Measurements from ENCODE around the gene SLC25A13. TPM values are rescaled to one million over a fixed set of nuclear protein-coding genes. Genes with fewer than 3 reads are reported as not detected.

SLC25A13 gene
- total and polyA plus RNA-seq, 4 donors: 7.7 to 29.8 (median 13.8) TPM

DNA sequence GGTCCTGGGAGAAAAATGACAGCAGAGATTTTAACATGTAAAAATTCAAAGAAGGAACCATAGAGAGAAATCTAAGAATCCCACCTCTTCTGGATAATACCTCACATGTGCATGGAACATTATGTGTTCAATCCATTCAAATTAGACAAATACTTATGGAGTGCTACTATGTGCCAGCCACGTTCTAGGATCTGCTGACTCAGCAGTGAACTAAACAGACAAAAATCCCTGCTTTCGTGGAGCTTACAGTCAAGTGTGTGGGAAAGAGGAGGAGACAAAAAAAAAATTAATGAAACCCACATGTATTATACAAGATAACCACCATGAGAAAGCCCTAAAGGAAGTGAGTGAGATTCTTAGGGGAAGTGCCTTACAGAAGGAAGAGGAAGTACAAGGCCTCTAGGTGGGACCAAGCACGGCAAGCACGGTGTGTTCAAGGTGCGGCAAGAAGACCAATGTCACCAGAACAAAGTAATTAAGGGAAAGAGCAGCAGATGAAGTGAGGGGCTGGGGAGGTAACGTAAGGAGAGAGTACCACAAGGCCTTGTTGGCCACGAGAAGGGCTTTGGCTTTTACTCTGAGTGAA is 71.0 kb downstream of the SLC25A13 start:
- Histone ChIP-seq H3K4me3 (ENCODE audit: low read length in 2 of 2) (no peak overlapping the region), H3K27me3 (ENCODE audit: control insufficient read depth in 1 of 2, insufficient read depth in 2 of 2, low read length in 1 of 2) (no peaks in the 10 kb centered on the region)
- intact Hi-C loops (cut with DNase I): no loop called here

DNA sequence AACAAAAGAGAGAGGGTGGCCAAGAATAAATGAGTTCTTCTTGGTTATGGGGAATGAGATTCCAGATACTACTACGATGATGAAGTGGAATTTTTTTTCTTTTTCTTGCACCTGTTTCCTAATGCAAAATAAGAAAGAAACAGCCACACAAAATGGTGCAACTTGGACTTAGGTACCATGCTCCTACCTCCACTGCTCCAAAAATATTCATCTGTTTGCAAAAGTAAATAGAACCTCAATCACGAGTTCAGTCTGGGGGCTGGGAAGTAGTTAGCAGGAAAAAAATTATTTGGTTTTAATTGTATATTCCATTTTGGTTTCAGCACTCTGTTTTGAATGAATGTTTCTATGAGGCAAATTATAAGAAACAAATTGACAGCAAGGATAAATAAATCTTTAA is 73.5 kb downstream of the SLC25A13 start:
- no peaks in the 10 kb centered on the region for H3K27me3 ChIP-seq (ENCODE audit: control insufficient read depth in 1 of 2, insufficient read depth in 2 of 2, low read length in 1 of 2)
- DNase-seq (no peak), ATAC-seq (ENCODE audit: low FRiP score) (no peak)
- intact Hi-C loops (cut with DNase I): no loop called here
- H3K27ac ChIP-seq (ENCODE audit: low read depth in 1 of 2, low read length in 2 of 2): no peak overlapping the region
- H3K9me3 ChIP-seq (ENCODE audit: control insufficient read depth, low read length): no peaks in the 10 kb centered on the region
- H3K36me3 ChIP-seq (ENCODE audit: control insufficient read depth in 1 of 2, insufficient read depth in 2 of 2, low read length in 1 of 2): peaks cover 0 to 3% of the 10 kb centered on the region in 2 donors
- H3K4me1 ChIP-seq (ENCODE audit: control insufficient read depth in 1 of 2, insufficient read depth in 2 of 2, low read length in 2 of 2): no peaks in the 10 kb centered on the region
- no peak overlapping the region for H3K4me3 ChIP-seq (ENCODE audit: low read length in 2 of 2)
- WGBS, 2 donors: 71 to 74% methylated on average over 2 of the region's 2 CpGs

More for the DNA sequence above, 71.0 kb downstream of the SLC25A13 start:
- DNase-seq (no peak), ATAC-seq (ENCODE audit: low FRiP score) (no peak)
- no peaks in the 10 kb centered on the region for H3K4me1 ChIP-seq (ENCODE audit: control insufficient read depth in 1 of 2, insufficient read depth in 2 of 2, low read length in 2 of 2)
- no peak overlapping the region for H3K27ac ChIP-seq (ENCODE audit: low read depth in 1 of 2, low read length in 2 of 2)
- WGBS, 2 donors: 76 to 77% methylated on average over 7 of the region's 7 CpGs
- H3K36me3 ChIP-seq (ENCODE audit: control insufficient read depth in 1 of 2, insufficient read depth in 2 of 2, low read length in 1 of 2): peaks cover 0 to 3% of the 10 kb centered on the region in 2 donors
- H3K9me3 ChIP-seq (ENCODE audit: control insufficient read depth, low read length): no peaks in the 10 kb centered on the region

DNA sequence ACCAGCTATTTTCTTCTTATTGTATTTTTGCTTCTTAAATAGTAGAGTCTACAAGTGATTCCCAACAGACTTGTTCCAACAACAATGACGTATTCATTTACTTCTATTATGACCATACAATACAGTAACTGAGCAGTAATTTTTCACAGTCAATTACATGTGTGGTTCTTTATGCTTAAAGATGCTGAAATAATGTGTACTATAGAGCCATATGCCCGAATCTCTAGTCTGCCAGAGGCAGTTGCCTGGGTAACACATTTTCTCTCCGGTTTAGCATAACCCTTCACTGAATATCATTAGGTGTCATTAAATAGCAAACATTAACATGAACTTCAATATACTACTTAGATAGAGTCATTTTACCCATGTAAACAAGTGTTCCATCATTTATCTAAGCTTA is 75.0 kb downstream of the SLC25A13 start:
- Histone ChIP-seq H3K9me3 (ENCODE audit: control insufficient read depth, low read length) (no peaks in the 10 kb centered on the region), H3K4me3 (ENCODE audit: low read length in 2 of 2) (no peak overlapping the region), H3K36me3 (ENCODE audit: control insufficient read depth in 1 of 2, insufficient read depth in 2 of 2, low read length in 1 of 2) (peaks cover 0 to 3% of the 10 kb centered on the region in 2 donors), H3K27ac (ENCODE audit: low read depth in 1 of 2, low read length in 2 of 2) (no peak overlapping the region), H3K27me3 (ENCODE audit: control insufficient read depth in 1 of 2, insufficient read depth in 2 of 2, low read length in 1 of 2) (no peaks in the 10 kb centered on the region), H3K4me1 (ENCODE audit: control insufficient read depth in 1 of 2, insufficient read depth in 2 of 2, low read length in 2 of 2) (no peaks in the 10 kb centered on the region)
- DNase-seq (no peak), ATAC-seq (ENCODE audit: low FRiP score) (no peak)
- intact Hi-C loops (cut with DNase I): no loop called here
- WGBS, 2 donors: 64 to 68% methylated on average over 3 of the region's 3 CpGs

DNA sequence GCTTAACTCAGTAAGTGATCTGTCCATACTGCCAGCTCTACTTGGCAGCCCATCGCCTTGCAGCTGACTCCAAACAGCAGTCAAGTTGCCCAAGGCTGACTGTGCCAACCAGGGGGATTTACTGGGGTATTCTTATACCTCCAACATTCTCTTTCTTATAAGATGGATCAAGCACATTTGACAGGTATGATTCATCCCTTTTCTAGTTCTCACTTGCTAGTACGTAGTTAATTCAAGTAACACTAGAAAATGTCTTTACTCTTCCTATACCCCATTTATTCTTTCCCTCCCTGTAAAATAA is 77.0 kb downstream of the SLC25A13 start:
- no peaks in the 10 kb centered on the region for H3K9me3 ChIP-seq (ENCODE audit: control insufficient read depth, low read length)
- WGBS, 2 donors: 62 to 80% methylated on average over 2 of the region's 2 CpGs
- H3K27ac ChIP-seq (ENCODE audit: low read depth in 1 of 2, low read length in 2 of 2): no peak overlapping the region
- DNase-seq (no peak), ATAC-seq (ENCODE audit: low FRiP score) (no peak)
- no peaks in the 10 kb centered on the region for H3K4me1 ChIP-seq (ENCODE audit: control insufficient read depth in 1 of 2, insufficient read depth in 2 of 2, low read length in 2 of 2)
- H3K36me3 ChIP-seq (ENCODE audit: control insufficient read depth in 1 of 2, insufficient read depth in 2 of 2, low read length in 1 of 2): no peaks in the 10 kb centered on the region
- no peaks in the 10 kb centered on the region for H3K27me3 ChIP-seq (ENCODE audit: control insufficient read depth in 1 of 2, insufficient read depth in 2 of 2, low read length in 1 of 2)
- no peak overlapping the region for H3K4me3 ChIP-seq (ENCODE audit: low read length in 2 of 2)
- intact Hi-C loops (cut with DNase I): no loop called here

DNA sequence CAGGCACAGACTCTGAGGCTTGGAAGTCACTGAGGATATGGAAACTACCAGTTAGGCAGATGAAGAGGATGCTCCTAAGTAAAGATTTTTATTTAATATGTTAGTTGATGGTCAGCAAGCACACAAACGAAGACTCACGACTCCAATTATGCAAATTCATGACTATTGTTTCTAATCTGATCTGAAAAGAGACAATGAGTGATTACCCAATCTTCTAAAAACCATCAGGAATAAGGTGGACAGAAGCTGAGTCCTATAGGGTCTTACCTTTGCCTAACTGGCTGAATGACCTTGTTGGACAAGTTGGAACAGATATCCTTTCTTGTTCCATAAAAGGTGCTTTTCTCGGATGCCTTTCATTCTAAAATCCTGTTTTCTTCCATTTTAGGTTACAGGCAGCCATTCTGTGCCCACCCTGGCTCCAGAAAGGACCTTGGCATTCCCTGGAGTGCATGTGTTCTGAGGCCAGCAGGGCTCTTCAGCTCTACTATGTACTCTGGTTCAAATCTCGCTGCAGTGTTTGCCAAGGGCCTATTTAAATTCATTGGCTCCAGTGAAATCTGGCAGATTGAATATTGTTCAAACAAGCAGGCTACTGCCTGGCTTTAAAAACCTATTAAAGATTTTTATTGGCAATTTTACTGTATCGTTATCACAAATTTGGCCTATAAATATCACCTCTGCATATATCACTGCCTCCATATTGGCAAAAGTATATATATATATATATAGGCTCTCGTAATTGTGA is 77.5 kb downstream of the SLC25A13 start:
- Histone ChIP-seq H3K9me3 (ENCODE audit: control insufficient read depth, low read length) (no peaks in the 10 kb centered on the region), H3K4me3 (ENCODE audit: low read length in 2 of 2) (no peak overlapping the region), H3K27ac (ENCODE audit: low read depth in 1 of 2, low read length in 2 of 2) (no peak overlapping the region), H3K4me1 (ENCODE audit: control insufficient read depth in 1 of 2, insufficient read depth in 2 of 2, low read length in 2 of 2) (no peaks in the 10 kb centered on the region), H3K27me3 (ENCODE audit: control insufficient read depth in 1 of 2, insufficient read depth in 2 of 2, low read length in 1 of 2) (no peaks in the 10 kb centered on the region), H3K36me3 (ENCODE audit: control insufficient read depth in 1 of 2, insufficient read depth in 2 of 2, low read length in 1 of 2) (no peaks in the 10 kb centered on the region)
- WGBS, 2 donors: 64 to 72% methylated on average over 6 of the region's 6 CpGs
- ATAC-seq (ENCODE audit: low FRiP score): no peak
- DNase-seq: no peak
- intact Hi-C loops (cut with DNase I): no loop called here

DNA sequence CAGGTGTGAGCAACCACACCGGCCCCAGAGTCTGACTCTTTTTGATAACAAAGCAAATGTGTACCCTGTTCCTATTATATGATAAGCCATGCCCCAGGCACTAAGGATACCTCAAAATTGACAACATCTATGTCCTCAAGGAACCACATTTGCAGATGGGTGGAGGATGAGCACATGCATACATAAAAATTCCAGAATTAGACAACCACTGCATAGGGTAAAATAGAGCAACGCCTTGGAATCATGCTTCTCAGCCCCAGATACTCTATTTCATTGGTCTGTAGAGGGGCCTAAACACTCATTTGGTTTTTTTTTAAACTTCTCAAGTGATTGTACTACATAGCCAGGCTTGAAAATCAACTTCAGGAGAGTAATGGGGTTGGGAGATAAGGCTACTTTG is 78.7 kb downstream of the SLC25A13 start:
- Histone ChIP-seq H3K27me3 (ENCODE audit: control insufficient read depth in 1 of 2, insufficient read depth in 2 of 2, low read length in 1 of 2) (no peaks in the 10 kb centered on the region), H3K36me3 (ENCODE audit: control insufficient read depth in 1 of 2, insufficient read depth in 2 of 2, low read length in 1 of 2) (no peaks in the 10 kb centered on the region), H3K4me3 (ENCODE audit: low read length in 2 of 2) (no peak overlapping the region), H3K9me3 (ENCODE audit: control insufficient read depth, low read length) (no peaks in the 10 kb centered on the region), H3K4me1 (ENCODE audit: control insufficient read depth in 1 of 2, insufficient read depth in 2 of 2, low read length in 2 of 2) (no peaks in the 10 kb centered on the region), H3K27ac (ENCODE audit: low read depth in 1 of 2, low read length in 2 of 2) (no peak overlapping the region)
- WGBS, 2 donors: 96 to 97% methylated on average over 2 of the region's 2 CpGs
- intact Hi-C loops (cut with DNase I): no loop called here
- DNase-seq: no peak
- no peak for ATAC-seq (ENCODE audit: low FRiP score)

DNA sequence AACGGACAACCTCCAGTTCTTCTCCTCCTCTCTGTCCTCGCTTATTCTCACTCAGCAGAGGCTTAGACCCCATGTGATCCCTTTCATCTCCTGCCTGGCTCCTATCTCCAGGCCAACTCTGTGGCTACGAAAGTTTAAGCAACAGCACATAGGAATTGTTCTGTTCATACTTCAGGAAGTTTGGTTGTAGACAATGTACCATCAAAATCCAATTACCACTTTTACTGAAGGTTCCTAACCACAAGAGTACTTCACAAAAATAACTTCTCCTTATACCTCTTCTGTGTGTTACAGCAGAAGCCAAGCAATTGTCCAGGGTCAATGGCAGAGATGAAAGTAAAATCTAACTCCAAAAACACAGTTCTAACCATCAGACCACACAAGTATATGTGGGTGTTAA is 80.0 kb downstream of the SLC25A13 start:
- Histone ChIP-seq H3K27ac (ENCODE audit: low read depth in 1 of 2, low read length in 2 of 2) (no peak overlapping the region), H3K27me3 (ENCODE audit: control insufficient read depth in 1 of 2, insufficient read depth in 2 of 2, low read length in 1 of 2) (no peaks in the 10 kb centered on the region), H3K4me3 (ENCODE audit: low read length in 2 of 2) (no peak overlapping the region), H3K36me3 (ENCODE audit: control insufficient read depth in 1 of 2, insufficient read depth in 2 of 2, low read length in 1 of 2) (no peaks in the 10 kb centered on the region), H3K9me3 (ENCODE audit: control insufficient read depth, low read length) (no peaks in the 10 kb centered on the region), H3K4me1 (ENCODE audit: control insufficient read depth in 1 of 2, insufficient read depth in 2 of 2, low read length in 2 of 2) (no peaks in the 10 kb centered on the region)
- DNase-seq (no peak), ATAC-seq (ENCODE audit: low FRiP score) (no peak)
- WGBS, 2 donors: 96% methylated on average over 3 of the region's 3 CpGs
- intact Hi-C loops (cut with DNase I): no loop called here

DNA sequence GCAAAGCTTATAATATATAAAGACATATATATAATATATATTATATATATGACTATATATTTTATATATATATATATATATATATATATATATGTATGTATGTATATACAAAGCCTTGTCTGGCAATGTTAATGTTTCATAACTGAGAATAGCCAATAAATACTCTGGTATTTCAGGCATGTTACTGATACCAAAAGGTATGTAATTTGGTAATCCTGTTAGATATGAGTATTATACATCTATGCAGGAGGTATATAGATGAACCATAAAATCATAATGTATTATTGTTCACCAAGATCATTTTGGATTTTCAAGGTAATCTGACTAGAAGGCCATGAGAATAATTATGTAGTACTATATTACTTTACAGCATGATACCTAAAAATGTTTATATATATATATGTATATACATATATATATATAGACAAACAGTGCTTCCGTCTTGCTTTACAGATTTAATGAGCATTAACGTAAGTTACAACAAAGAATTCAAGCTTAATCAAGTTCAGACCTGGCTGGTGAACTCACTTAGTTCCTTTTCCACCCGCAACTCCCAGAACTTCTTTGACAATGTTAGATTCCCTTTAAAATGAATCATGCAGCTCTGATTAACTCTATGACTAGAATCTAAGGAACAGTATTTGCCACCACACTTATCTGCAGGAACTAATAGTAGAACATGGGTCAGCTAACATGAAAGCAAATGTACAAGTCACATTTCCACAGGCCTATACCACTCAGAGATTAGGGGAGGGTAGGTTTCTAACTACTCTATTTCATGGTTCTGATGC is 82.7 kb downstream of the SLC25A13 start:
- H3K27me3 ChIP-seq (ENCODE audit: control insufficient read depth in 1 of 2, insufficient read depth in 2 of 2, low read length in 1 of 2): no peaks in the 10 kb centered on the region
- no peak for ATAC-seq (ENCODE audit: low FRiP score)
- H3K36me3 ChIP-seq (ENCODE audit: control insufficient read depth in 1 of 2, insufficient read depth in 2 of 2, low read length in 1 of 2): no peaks in the 10 kb centered on the region
- no peaks in the 10 kb centered on the region for H3K9me3 ChIP-seq (ENCODE audit: control insufficient read depth, low read length)
- 96 to 98% methylated on average over 3 of the region's 3 CpGs for whole genome bisulfite sequencing, 2 donors
- H3K4me3 ChIP-seq (ENCODE audit: low read length in 2 of 2): no peak overlapping the region
- H3K27ac ChIP-seq (ENCODE audit: low read depth in 1 of 2, low read length in 2 of 2): no peak overlapping the region
- intact Hi-C loops (cut with DNase I): no loop called here
- no peak for DNase-seq
- peaks cover 4 to 5% of the 10 kb centered on the region in 2 donors for H3K4me1 ChIP-seq (ENCODE audit: control insufficient read depth in 1 of 2, insufficient read depth in 2 of 2, low read length in 2 of 2)

DNA sequence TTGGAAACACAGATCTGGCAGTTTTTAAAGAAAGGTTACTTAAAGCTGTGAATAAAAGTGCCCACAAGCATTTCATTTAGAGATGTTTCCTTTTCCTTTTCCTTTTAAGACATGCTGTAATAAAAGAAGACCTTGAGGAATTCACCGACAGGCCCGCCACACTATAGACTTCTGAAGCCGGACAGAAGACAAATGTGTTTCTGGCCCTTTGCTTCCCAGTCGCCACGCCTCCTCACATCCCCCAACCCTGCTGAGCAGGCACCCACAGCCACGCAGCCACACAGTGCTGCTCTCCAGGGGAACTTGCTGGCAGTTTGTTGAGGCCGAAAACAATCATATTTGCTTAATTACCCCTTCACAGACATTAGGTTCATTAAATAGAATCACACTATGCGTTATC is 83.4 kb downstream of the SLC25A13 start:
- Histone ChIP-seq H3K4me1 (ENCODE audit: control insufficient read depth in 1 of 2, insufficient read depth in 2 of 2, low read length in 2 of 2) (peaks cover 4 to 5% of the 10 kb centered on the region in 2 donors), H3K27me3 (ENCODE audit: control insufficient read depth in 1 of 2, insufficient read depth in 2 of 2, low read length in 1 of 2) (no peaks in the 10 kb centered on the region), H3K36me3 (ENCODE audit: control insufficient read depth in 1 of 2, insufficient read depth in 2 of 2, low read length in 1 of 2) (no peaks in the 10 kb centered on the region), H3K27ac (ENCODE audit: low read depth in 1 of 2, low read length in 2 of 2) (no peak overlapping the region), H3K4me3 (ENCODE audit: low read length in 2 of 2) (no peak overlapping the region), H3K9me3 (ENCODE audit: control insufficient read depth, low read length) (no peaks in the 10 kb centered on the region)
- intact Hi-C loops (cut with DNase I): no loop called here
- DNase-seq: no peak
- ATAC-seq (ENCODE audit: low FRiP score): no peak
- WGBS, 2 donors: 76 to 79% methylated on average over 8 of the region's 8 CpGs

All from aorta (tissue), 5 donors.